NCI-H2029 (cell line): Measurements from ENCODE around the gene PTPN1.
A peak's percentile ranks its signal among the peaks of the same experiment; 100 is the strongest.
"Not testable (repeated sequence)": the region's sequence is repeated elsewhere in the genome, so short reads cannot be mapped to it uniquely, and the experiment has no call there.

Experiments
- DNase-seq: peaks from one replicate; lab custom pipeline; 2025; lab: John Stamatoyannopoulos, UW

The PTPN1 gene

DNA sequence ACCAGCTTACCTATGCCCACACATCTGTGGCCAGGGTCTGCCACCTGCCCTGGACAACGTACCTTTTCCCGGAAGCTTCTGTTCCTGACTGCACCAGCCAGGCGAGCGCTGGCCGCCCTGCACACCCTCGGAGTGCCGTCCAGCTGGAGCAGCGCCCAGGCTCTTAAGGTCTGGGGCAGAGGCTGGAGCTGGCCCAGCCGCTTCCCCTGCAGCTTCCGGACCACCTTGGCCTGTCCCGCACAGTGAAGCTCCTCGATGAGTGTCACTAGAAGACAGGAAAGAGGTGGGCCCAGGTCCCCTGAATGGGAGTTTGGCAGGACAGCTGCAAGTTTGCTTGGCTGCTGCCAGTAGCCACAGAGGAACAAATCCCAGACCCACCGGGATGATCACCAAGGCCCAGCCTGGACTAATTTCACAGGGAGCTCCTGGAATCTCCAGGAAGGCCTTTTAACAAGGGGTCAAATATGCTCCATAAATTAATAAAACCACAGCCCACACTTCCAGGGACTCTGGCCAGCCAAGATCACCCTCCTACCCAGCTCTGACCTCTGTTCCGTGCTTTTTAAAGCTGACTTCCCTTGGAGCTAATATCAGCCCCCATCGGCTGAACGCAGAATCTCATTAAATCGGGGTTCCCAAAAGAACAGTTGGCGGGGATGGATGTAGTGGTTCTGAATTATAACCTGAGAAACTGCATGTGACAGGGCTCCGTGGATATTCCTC, 82.3 kb downstream of the PTPN1 start:
- DNase-seq: peak; percentile 75

DNA sequence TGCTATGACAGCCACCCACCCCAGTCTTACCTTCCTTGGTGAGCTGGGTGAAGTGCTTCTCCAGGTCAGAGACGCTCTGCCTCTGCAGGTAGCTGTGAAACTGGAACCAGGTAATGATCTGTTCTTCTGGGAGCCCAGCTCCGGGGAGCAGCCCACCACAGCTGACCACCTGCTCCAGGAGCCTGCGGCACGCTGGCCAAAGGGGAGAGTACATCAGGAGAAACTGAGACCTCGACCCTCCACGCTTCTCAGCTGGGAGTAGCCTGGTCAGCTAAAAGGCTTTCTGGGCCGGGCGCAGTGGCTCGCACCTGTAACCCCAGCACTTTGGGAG, 82.8 kb downstream of the PTPN1 start:
- no peak for DNase-seq

DNA sequence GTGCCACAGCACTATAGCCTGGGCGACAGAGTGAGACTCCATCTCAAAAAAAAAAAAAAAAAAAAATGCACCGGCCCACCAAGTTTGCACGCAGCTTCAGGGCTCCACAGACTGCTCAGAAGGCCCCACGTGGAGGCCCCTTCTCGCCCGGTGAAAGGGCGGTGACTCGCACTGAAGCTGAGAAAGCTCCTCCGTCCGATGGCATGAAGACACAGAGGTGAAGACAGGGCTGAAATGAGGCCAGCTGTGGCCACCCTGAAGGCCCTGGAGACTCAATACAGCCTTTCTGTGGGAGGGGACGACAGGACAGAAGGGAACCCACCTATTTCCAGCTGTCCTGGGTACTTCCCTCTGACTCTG, 84.0 kb downstream of the PTPN1 start:
- DNase-seq: no peak

DNA sequence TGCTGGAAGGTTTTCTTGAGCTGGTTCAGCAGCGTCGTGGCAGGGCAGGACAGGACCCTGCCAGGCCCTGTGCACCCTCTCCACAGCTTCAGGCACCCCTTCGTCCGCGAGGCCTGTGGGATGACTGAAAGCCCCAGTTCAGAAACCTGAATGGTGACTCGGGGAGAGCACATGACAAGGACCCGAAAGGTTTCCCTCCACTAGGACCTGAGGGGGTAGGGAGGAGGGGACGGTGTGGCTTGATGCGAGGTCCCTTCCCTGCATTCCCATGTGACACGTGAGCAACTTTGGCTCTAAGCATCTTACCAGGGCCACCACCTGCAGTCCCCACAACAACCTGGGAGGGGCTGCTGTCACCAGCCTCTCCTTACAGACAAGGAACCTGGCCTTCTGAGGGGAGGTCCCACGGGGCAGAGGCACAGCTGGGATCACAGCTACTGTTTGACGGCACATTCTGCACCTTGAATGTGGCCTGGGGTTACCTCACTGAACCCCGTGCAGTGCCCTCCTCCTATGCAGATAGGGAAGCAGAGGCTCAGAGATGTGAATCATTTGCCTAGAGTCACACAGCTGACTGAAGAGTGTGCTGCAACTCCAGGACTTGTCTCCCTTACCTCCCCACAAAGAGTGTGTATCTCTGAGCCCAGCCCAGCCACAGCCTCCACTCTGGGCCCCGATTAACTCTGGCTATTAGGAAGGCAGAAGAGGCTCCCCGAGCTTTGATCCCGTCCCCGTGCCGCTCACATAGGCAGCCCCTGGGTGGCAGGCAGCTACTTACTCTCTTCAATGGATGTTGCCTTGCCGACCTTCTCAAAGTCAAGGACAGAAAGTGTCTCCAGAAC, 84.6 kb downstream of the PTPN1 start:
- DNase-seq: no peak

DNA sequence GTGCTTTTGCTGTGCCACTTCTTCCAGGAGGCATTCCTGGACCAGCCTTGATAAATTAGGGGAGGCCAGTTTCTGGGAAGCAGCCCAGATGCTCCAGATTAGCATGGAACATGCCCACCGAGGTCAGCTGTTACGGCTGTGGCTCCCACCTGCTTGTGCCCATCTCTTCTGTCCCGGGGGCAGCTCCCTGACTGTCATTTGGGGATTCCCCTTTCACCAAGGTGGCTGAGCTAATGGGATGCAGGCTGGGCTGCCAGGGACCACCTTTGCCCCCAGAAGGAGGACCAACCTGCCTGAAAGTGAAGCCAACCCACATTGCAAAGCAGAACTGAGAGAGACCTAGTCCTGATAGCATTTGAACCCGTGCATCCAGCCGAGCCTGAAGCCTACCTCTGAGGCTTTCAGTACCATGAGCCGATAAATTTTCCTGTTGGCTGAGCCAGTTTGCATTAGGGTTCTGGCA, 85.3 kb downstream of the PTPN1 start:
- DNase-seq: no peak

DNA sequence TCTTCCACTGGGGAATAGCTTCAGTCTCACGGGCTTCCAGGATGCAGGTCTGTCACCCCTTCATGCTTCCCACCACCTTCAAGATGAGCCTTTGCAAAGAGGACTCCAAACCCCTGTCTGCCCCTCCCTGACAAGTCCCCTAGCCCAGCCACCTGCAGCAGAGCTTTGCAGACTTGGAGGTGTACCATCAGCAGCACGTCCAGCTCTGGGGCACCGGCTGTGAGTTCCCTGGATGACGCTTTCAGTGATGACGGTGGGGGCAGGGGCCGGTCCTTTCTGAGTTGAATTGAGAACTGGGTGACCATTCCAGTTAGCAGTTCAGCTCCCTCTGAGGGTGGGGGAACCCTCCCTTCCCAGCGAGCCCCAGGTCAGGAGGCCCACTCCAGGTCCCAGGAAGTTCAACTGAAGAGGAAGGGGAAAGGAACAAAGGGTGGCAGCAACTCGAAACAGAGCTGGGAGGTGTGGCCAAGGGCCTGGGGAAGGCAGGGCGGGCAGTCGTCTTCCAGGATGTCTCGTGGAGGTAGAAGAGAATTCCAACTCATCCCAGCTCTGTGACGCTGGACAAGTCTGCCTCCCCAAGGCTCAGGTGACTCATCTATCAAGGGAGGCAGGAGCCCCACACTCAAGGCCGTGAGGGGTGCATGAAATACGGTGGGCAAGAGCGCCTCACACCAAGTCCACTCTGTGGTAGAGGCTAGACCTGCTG, 86.0 kb downstream of the PTPN1 start:
- DNase-seq: no peak

DNA sequence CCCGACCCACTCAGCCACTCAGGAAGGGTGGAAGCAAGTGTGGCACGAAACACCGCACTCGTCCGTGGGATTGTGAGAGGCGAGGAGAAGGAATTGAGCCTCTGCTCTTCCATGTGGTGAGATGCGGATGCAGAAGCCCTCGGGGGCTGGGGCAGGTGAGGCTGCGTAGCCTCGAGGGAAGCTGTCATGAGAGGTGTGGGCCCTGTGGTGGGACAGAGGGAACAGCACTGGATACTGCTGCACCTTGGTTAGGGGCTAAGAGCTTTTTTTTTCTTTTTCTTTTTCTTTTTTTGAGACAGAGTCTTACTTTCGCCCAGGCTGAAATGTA, 86.5 kb downstream of the PTPN1 start:
- DNase-seq: no peak

DNA sequence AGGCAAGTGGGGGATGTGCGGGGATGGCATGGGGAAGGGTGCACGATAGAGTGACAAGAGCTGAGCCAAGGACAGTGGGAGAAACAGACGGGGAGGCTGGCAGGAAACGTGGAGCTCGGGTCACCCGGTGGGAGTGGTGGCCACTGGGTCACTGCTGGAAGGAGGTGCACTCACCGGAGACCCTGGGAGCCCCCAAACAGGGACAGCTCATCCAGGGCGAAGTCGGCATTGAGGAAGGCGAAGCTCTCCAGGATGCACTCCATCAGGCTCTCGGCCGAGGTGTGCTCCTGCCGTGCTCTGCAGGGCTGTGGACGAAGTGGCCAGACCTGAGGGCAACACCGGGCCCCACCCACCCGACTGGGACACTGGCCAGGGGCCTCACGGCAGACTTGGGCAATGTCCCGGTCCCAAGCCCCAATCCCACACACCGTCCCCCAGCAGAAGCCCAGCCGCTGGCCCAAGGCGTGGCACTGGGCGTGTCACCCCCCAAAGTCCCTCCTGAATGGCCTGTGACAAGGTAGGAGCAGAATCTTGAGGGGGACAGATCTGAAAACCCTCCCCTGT, 87.3 kb downstream of the PTPN1 start:
- no peak for DNase-seq

DNA sequence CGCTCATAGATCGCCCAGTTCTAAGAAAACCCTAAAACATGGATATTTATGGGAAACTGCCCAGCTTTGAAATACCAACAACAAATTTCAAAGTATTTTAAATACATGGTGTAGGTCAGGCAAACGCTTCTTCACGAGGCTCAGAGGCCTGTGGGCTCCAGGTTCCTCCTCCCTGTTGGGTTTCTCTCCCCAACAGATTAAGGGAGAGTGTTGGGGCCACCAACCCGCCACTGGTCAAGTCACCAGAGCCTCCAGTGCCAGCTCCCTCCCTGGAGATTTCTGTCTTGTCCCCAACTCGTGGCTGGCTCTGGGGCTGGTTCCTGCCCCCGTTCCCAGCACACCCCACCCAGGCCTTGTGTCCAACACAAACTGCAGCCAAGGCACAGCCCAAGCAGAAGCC, 87.9 kb downstream of the PTPN1 start:
- DNase-seq: no peak

DNA sequence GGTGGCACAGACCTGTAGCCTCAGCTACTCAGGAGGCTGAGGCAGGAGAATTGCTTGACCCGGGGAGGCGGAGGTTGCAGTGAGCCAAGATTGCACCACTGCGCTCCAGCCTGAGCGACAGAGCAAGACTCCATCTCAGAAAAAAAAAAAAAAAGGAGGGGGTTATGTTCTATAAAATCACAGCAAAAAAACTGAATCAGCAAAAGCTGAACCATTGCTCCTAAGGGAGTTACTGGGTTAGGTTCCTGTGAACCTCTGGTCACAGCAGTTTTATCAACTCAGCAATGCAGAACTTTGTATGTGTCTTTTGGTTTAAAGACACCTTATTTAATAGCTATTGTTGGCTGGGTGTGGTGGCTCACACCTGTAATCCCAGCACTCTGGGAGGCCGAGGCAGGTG, 88.6 kb downstream of the PTPN1 start:
- not testable (repeated sequence) for DNase-seq

DNA sequence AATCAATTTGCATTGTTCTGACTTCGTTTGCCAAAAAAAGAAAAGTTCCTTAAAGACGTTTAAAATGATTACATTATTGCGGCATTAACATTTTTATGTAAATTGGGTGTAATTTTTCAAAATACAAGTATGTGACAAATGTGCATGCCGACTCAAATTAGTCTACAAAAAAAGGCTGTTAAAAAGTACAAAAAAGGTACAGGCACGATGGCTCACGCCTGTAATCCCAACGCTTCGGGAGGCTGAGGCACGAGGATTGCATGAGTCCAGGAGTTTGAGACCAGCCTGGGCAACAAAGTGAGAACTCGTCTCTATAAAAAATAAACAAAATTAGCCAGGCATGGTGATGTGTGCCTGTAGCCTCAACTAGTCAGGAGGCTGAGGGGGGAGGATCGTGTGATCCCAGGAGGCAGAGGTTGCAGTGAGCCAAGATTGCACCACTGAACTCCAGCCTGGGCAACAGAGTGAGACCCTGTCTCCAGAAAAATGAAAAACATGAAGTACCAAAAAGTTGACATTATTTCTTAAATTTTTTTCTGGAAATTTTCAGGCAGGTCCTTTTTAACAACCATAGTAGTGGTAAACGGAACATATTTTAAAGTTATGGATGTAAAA, 90.2 kb downstream of the PTPN1 start:
- DNase-seq: no peak

DNA sequence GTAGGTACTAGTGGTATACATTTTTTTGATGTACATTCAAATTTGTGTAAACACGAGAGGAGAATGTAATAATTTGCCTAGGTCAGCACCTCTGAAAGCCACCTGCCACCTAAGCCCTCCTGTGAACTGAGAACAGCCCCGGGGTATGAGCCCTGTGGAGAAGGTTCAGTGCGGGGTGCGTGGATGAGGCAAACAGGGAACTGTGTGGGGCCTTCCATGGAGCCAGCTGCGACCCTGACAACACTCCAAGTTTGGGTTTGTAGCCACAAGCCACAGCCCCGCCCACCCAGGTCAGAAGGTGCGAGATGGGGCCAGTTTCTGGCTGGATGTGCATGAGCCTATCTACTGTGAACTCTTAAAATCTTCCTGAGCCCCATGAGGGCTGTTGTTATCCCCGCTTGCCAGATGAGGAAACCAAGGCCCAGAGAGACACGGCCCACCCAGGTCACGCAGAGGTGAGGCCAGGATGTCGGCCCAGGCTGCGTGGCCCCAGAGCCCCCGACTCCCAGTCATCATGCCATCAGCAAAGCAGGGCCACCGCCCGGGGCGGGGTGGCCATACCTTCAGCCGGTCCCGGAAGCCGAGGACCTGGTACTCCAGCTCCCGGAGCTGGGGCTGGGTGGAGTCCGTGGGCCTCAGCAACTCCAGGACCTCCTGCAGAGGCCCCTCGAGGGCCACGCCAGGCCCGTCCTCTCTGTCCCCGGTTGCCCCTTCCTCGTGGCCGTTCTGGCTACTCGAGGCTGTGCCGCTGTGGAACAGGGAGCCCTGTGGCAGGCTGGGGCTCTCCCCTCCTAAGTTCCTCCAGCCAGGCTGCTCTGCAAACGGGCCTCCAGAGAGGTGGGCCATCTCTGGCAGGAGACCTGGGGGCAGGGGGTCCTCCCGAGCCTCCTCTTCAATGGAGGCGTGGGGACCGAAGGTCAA, 91.6 kb downstream of the PTPN1 start:
- no peak for DNase-seq

DNA sequence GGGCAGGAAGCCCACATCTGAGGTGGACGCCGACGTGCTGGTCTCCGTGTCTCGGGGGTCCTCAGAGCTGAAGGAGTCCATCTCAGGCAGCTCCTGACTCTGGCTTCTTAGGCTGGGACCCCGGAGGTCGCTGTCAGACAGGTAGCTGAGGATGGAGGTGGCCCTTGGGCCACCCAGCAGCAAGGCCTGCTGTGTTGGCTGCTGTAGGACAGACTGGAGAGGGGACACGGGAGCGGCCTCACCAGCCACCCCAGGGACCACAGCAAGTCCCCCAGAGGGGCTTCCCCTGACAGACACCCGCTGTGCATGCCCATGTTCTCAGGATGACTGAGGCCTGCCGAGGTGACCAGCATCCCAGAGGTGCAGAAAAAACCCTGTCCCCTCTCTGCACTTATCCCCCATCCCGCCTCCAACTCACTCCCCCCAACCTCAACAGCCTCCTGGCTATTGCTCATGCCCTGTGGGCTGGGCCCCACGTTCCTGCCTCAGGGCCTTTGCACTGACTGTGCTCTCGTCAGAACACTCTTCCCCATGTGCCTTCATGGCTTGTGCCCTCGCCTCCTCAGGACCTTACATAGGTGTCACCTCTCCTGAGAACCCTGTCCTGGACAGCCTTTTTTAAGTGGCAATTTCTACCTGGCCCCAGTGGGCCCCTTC, 92.4 kb downstream of the PTPN1 start:
- DNase-seq: no peak

DNA sequence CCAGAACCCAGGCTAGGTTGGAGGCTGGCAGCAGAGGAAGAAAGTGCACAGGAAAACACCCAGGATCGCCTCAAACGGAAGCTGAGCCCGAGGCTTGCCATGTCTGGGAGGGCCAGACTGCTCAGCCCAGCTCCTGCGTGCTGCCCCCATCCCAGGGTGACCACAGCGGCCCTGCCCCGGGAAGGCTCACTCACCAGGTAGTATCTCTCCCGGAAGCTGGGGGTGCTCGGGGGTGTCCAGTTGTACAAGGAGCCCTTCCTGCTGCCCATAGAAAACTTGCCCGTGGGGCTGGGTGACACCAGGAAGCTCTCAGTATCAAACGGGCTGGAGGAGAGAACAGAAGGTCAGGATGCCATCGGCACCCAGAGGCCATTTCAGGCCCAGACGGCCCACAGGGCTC, 94.3 kb downstream of the PTPN1 start:
- DNase-seq: no peak

DNA sequence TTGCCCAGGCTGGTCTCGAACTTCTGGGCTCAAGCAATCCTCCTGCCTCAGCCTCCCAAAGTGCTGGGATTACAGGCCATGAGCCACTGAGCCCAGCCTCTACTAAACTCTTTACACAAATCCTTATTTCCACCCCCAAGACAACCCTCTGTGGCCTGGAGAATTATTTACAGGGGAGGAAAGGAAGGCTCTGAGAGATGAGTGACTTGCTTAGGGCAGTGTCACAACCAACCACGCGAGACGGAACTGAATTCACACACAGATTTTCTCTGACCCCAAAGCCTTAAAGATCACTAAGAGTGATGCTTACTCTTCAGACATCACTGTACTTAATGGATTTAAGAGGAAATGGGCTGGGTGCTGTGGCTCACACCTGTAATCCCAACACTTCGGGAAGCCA, 95.0 kb downstream of the PTPN1 start:
- DNase-seq: no peak

DNA sequence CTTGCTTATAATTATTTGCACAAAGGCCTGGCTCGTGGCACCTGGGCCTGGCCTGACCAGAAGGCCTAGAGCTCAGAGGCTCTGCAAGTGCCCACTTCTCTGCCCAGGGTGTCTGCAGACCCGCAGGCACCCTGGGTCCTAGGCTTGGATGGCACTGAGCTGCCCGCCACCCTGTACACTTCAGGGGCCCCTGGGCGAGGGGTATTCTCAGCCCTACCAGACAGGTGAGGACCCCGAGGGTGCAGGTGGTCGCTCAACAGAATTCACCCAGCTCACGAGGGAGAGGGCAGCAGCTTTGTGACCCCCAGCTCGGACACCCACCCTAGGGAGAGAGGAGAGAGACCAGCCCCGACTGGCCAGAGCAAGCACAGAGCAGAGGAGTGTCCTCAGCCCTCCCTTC, 97.3 kb downstream of the PTPN1 start:
- DNase-seq: no peak

DNA sequence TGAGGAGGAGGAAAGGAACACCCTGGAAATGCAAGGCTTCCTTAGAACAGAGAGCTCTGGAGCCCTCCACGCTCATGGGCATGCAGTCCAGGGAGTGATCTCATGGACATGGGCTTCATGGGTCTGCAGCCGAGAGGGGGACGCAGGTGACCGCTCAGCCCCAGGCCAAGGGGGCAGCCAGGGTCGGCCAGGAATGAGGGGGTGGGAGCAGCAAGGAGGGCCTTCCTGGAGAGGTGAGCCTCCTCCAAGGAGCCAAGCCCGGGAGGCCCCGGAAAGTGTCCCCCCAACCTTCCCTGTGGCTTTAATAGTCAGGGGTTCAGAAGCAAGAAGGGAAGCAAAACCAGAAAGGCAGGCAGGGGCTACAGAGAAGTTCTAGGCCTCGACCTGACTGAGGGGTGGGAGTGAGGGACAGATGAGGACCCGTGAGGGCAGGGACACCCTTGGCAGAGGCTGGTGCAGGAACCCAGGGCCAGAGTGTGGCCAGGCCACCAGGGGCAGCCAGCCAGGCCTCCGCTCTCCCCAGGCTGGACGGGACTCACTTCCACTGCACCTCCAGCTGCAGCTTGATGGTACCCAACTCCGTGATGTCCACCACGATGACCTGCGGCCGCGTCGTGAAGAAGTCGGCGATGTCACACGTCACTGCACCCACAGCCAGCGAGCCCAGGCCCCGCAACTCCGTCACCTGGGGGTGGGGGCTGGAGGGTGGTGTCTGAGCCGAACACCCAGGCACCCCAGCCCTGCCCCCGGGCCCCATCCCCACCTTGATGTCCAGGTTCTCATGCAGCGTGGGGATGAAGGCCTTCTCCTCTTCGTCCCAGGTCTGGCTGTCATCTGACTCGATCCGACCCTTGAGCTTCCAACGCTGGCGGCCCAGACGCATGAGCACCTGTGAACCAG, 97.9 kb downstream of the PTPN1 start:
- DNase-seq: no peak

DNA sequence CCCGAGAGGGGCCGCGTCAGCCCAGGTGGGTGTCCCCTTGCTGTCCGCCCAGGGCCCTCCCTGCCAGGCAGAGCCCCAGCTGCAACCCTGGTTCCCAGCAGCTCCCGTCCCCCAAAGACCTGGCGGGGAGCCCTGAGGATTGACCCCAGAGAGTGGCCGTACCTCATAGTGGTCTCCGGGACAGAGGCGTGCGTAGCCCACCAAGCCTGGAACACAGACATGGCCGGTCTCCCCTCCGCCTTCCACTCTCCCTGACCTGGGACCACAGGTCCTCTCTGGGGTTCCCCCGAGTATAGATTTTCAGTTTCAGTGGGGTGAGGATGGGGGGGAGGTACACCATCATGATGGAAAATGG, 98.5 kb downstream of the PTPN1 start:
- no peak for DNase-seq

DNA sequence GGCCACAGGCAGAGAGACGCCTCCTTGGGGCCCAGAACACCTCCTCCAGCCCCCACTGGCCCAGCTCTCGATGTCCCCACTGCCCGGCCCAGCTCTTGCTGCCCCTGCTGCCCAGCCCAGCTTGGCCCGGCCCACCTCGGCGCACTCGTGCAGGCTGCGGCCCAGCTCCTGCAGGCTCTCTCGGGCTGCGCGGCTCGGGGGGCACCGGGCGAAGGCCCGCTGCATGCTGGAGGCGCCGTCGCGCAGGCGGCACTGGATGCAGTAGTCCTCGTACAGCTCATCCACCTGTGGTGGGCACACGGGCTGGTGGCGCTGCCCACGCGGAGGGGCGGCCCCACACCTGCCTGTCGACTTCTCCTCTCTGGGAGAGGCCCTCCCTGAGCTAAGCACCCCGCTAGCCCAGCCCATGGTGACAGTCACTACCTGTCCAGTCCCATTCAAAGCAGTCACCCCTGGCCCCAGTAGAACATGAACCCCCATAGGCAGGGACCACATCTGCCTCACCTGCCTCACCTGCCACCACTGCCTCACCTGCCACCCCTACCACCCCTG, 99.3 kb downstream of the PTPN1 start:
- no peak for DNase-seq
